Pons (tissue), 1 donor: ENCODE measurements around the gene C6orf141.
"Not testable (repeated sequence)": the region's sequence is repeated elsewhere in the genome, so short reads cannot be mapped to it uniquely, and the experiment has no call there.

Source experiments
- DNase-seq: peaks from one replicate; pipeline ENCODE4 v3.0.0-alpha.2; 2016; ENCODE audit warnings: low spot score

The C6orf141 gene

DNA sequence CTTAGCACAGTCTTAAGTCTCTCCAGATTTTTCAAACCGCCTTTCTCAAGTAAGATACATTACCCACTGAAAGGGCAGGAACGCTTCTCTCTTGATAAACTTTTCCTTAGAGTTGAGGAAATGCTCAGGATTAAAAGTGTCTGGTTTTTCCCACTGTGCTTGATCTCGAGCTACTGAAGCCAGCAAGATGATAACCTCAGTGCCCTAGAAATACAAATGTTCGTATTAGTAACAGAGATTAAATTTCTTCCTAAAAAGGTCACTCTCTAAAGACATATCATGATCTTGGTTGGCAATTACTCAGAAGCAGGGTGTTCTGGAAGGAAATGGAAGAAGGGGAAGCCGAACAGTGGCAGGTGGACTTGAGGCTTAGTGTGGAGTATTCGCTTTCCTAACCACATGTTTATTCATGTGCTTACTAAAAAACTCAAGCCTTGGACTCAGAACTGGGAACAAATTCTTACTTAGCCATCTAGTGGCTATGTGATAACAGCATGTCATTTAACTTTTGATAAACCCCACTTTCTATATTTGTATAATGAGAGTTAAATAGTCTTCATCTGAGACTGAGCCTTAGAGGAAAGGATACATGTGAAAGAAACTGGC lies 20.1 kb downstream of the C6orf141 start:
- no peak for DNase-seq

DNA sequence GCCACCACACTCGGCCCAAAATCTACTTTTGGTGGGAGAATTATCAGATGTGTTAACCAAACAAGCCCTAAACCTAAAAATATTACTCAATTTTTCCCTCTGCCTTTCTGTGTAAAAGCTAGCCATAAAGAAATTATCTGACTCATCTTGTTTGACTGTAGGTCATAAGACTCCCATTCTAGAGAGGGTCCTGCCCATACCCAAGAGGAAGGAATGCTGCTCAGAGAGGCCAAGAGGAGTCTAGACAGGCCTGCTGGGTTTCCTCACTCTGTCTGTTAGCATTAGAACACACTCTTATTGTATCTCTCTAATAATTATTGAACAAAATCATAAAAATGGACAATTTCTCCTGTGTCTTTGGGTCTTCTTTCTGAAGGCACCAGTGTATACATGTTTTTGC lies 26.1 kb downstream of the C6orf141 start:
- no peak for DNase-seq

DNA sequence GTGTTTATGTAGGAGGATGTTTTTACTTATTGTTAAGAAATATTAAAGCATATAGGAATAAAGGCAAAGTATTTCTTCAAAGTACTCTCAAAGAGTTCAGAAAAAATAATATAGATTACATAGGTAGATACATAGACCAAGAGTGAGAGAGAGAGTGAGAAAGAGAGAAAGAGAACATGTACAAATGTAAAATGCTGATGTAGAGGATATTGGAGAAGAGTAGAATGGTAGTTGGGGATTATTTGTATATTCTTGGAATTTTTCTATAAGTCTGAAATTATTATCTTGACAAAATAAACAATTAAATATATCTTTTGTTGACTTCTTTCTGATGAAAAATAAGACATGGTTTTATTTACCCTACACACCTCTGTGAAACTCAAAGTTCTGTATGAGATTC lies 29.2 kb downstream of the C6orf141 start:
- no peak for DNase-seq

DNA sequence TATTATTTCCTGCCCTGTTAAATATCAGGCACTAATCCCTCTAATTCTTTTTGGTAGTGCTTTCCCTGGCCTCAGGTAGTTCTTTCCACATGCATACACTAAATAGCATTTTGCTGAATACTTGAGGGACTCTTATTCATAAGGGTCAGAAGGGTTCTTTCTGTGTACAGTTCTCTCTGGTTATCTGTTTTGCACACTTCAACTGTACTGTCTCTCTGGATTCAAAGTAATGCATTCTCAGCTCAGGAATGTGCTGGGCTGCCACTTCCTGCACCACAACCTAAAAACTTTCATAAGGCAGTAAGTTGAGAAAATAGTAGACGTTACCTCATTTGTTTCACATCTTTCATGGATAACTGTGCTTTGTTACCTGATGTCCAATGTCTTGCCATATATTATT lies 32.1 kb downstream of the C6orf141 start:
- no peak for DNase-seq

DNA sequence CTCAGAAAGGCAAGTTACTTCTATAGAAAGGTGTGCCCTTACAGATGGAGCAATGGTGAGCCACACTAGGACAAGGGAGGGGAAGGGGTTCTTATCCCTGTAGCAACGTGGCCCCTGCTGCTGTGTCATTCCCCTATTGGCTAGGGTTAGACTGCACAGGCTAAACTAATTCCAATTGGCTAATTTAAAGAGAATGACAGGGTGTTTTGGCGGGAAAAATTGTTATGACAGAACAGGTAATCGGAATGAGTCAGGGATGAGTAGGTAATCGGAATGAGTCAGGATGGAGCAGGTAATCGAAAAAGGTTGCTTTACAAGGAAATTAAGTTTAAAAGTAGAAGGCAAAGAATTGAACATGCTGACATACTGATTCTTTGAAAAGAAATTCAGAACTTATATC lies 36.8 kb downstream of the C6orf141 start:
- not testable (repeated sequence) for DNase-seq
